NCI-H446 treated with DMSO at 0.1 percent for 48 hours (cell line): ENCODE measurements around the gene PSTPIP2.

Experiments
- DNase-seq: peaks from one replicate; lab custom pipeline; 2025; lab: John Stamatoyannopoulos, UW

PSTPIP2 gene

DNA sequence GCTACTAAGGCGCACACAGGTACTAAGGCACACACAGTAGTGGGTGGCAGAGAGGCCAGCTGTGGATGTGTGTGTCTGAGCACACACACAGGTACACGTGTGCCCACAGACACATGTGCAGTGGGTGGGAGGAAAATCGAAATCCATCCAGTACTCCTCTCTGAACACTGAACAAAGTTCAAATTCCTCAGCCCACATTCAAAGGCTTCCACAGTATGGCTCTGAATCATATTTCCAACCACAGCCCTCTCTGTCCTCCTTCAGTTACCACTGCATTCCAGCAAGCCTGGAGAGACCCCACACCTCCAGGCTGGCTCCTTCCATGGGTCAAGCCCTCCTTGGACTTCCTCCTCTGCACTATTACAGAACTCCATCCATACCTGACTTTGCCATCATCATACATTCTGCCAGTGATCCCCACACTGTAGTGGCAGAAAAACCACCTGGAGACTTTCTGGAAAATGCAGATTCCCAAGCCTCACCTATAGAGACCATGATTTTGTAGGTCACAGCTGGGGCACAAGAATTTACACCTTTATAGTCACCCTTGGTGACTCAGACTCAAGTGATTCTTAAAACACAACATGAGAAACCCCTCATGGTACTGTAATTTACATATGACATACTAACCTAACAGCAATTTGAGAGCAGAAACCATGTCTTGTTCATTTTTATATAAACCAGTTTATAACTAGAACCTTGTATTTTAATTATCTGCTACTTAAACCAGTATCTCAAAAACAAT lies 136.3 kb downstream of the PSTPIP2 start:
- DNase-seq = no peak
